ENCODE measurements around the gene SDR42E1. TPM values are rescaled to one million over a fixed set of nuclear protein-coding genes. Genes with fewer than 3 reads are reported as not detected.

SDR42E1 gene
- total and polyA plus RNA-seq, 2 donors from 2014 or later: 2.5 to 15.0 TPM

- FAIRE-seq (no peak), DNase-seq (no peak)
- intact Hi-C loops (cut with DNase I): no loop called here
- Histone ChIP-seq H3K27me3 (ENCODE audit: control insufficient read depth, insufficient read depth, low read length) (no peaks in the 10 kb centered on the region), H3K9ac (ENCODE audit: low read length in 3 of 3) (no peak overlapping the region), H3K27ac (ENCODE audit: low read depth in 2 of 2, low read length in 2 of 2) (no peak overlapping the region), H3K4me3 (ENCODE audit: low read length in 3 of 3) (no peak overlapping the region), H3K4me1 (ENCODE audit: control insufficient read depth in 2 of 3, insufficient read depth in 2 of 3, low read depth in 1 of 3, low read length in 3 of 3) (no peaks in the 10 kb centered on the region), H3K9me3 (ENCODE audit: control insufficient read depth in 2 of 3, insufficient read depth in 1 of 3, low read length in 3 of 3) (no peaks in the 10 kb centered on the region), H3K36me3 (ENCODE audit: control insufficient read depth in 2 of 3, insufficient read depth in 3 of 3, low read length in 3 of 3) (no peaks in the 10 kb centered on the region)
- TF ChIP-seq, protein P1, sequence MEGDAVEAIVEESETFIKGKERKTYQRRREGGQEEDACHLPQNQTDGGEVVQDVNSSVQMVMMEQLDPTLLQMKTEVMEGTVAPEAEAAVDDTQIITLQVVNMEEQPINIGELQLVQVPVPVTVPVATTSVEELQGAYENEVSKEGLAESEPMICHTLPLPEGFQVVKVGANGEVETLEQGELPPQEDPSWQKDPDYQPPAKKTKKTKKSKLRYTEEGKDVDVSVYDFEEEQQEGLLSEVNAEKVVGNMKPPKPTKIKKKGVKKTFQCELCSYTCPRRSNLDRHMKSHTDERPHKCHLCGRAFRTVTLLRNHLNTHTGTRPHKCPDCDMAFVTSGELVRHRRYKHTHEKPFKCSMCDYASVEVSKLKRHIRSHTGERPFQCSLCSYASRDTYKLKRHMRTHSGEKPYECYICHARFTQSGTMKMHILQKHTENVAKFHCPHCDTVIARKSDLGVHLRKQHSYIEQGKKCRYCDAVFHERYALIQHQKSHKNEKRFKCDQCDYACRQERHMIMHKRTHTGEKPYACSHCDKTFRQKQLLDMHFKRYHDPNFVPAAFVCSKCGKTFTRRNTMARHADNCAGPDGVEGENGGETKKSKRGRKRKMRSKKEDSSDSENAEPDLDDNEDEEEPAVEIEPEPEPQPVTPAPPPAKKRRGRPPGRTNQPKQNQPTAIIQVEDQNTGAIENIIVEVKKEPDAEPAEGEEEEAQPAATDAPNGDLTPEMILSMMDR (IDR thresholded peaks at IDR 0.05; ENCODE audit: borderline replicate concordance, extremely low read depth, insufficient read depth): no peak
These were observed 16.4 kb upstream of the SDR42E1 start for GRCh38 chr16:82027629-82028064.

DNA sequence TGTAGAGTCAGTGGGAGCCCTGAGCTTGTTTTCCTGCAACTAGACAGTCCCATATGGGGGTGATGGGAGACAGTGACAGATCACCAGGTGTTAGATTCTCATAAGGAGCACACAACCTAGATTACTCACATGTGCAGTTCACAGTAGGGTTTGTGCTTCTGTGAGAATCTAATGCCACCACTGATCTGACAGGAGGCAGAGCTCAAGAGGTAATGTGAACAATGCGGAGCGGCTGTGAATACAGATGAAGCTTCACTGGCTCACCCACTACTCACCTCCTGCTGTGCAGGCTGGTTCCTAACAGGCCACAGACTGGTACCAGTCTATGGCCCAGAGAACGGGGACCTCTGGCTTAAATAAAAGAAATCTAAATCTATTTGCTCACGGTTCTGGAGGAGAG lies 13.6 kb upstream of the SDR42E1 start:
- no peak for FAIRE-seq

GRCh38 chr16:82024316-82024715 lies 13.0 kb upstream of the SDR42E1 start:
- Histone ChIP-seq H3K27ac (ENCODE audit: low read depth in 2 of 2, low read length in 2 of 2) (no peak overlapping the region), H3K27me3 (ENCODE audit: control insufficient read depth, insufficient read depth, low read length) (no peaks in the 10 kb centered on the region), H3K36me3 (ENCODE audit: control insufficient read depth in 2 of 3, insufficient read depth in 3 of 3, low read length in 3 of 3) (no peaks in the 10 kb centered on the region), H3K9ac (ENCODE audit: low read length in 3 of 3) (no peak overlapping the region), H3K4me1 (ENCODE audit: control insufficient read depth in 2 of 3, insufficient read depth in 2 of 3, low read depth in 1 of 3, low read length in 3 of 3) (no peaks in the 10 kb centered on the region), H3K9me3 (ENCODE audit: control insufficient read depth in 2 of 3, insufficient read depth in 1 of 3, low read length in 3 of 3) (no peaks in the 10 kb centered on the region), H3K4me3 (ENCODE audit: low read length in 3 of 3) (no peak overlapping the region)
- no peak for FAIRE-seq
- TF ChIP-seq, protein P1 (IDR thresholded peaks at IDR 0.05; ENCODE audit: borderline replicate concordance, extremely low read depth, insufficient read depth): no peak
- DNase-seq: no peak
- intact Hi-C loops (cut with DNase I): no loop called here

More for the DNA sequence above, 13.6 kb upstream of the SDR42E1 start:
- TF ChIP-seq, protein P1 (IDR thresholded peaks at IDR 0.05; ENCODE audit: borderline replicate concordance, extremely low read depth, insufficient read depth): no peak
- Histone ChIP-seq H3K4me1 (ENCODE audit: control insufficient read depth in 2 of 3, insufficient read depth in 2 of 3, low read depth in 1 of 3, low read length in 3 of 3) (no peaks in the 10 kb centered on the region), H3K9ac (ENCODE audit: low read length in 3 of 3) (no peak overlapping the region), H3K27me3 (ENCODE audit: control insufficient read depth, insufficient read depth, low read length) (no peaks in the 10 kb centered on the region), H3K36me3 (ENCODE audit: control insufficient read depth in 2 of 3, insufficient read depth in 3 of 3, low read length in 3 of 3) (no peaks in the 10 kb centered on the region), H3K4me3 (ENCODE audit: low read length in 3 of 3) (no peak overlapping the region), H3K9me3 (ENCODE audit: control insufficient read depth in 2 of 3, insufficient read depth in 1 of 3, low read length in 3 of 3) (no peaks in the 10 kb centered on the region), H3K27ac (ENCODE audit: low read depth in 2 of 2, low read length in 2 of 2) (no peak overlapping the region)
- intact Hi-C loops (cut with DNase I): no loop called here
- DNase-seq: no peak

DNA sequence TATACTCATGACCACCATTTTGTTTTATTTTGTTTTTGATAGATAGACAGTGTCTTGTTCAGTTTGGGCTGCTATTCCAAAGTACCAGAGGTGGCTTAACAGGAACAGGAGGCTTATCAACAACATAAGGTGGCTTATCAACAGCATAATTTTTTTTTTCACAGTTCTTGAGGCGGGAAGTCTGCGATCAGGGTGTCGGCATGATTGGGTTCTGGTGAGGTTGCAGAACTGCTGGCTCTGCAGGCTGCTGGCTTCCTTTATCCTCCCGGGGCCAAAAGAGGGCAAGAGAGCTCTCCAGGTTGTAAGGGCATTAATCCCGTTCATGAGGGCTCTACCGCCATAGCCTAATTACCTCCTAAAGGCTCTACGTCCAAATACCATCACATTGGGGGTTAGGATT lies 11.9 kb upstream of the SDR42E1 start:
- Histone ChIP-seq H3K36me3 (ENCODE audit: control insufficient read depth in 2 of 3, insufficient read depth in 3 of 3, low read length in 3 of 3) (no peaks in the 10 kb centered on the region), H3K4me3 (ENCODE audit: low read length in 3 of 3) (no peak overlapping the region), H3K9me3 (ENCODE audit: control insufficient read depth in 2 of 3, insufficient read depth in 1 of 3, low read length in 3 of 3) (no peaks in the 10 kb centered on the region), H3K9ac (ENCODE audit: low read length in 3 of 3) (no peak overlapping the region), H3K27ac (ENCODE audit: low read depth in 2 of 2, low read length in 2 of 2) (no peak overlapping the region), H3K4me1 (ENCODE audit: control insufficient read depth in 2 of 3, insufficient read depth in 2 of 3, low read depth in 1 of 3, low read length in 3 of 3) (no peaks in the 10 kb centered on the region), H3K27me3 (ENCODE audit: control insufficient read depth, insufficient read depth, low read length) (no peaks in the 10 kb centered on the region)
- DNase-seq (no peak), FAIRE-seq (no peak)
- intact Hi-C loops (cut with DNase I): no loop called here
- TF ChIP-seq, protein P1 (IDR thresholded peaks at IDR 0.05; ENCODE audit: borderline replicate concordance, extremely low read depth, insufficient read depth): no peak

All from kidney (tissue), 14 donors.